COR-L47 (cell line): ENCODE data around the gene TSPEAR.

Source experiments
- DNase-seq: peaks from one replicate; lab custom pipeline; 2025; lab: John Stamatoyannopoulos, UW

Gene TSPEAR

DNA sequence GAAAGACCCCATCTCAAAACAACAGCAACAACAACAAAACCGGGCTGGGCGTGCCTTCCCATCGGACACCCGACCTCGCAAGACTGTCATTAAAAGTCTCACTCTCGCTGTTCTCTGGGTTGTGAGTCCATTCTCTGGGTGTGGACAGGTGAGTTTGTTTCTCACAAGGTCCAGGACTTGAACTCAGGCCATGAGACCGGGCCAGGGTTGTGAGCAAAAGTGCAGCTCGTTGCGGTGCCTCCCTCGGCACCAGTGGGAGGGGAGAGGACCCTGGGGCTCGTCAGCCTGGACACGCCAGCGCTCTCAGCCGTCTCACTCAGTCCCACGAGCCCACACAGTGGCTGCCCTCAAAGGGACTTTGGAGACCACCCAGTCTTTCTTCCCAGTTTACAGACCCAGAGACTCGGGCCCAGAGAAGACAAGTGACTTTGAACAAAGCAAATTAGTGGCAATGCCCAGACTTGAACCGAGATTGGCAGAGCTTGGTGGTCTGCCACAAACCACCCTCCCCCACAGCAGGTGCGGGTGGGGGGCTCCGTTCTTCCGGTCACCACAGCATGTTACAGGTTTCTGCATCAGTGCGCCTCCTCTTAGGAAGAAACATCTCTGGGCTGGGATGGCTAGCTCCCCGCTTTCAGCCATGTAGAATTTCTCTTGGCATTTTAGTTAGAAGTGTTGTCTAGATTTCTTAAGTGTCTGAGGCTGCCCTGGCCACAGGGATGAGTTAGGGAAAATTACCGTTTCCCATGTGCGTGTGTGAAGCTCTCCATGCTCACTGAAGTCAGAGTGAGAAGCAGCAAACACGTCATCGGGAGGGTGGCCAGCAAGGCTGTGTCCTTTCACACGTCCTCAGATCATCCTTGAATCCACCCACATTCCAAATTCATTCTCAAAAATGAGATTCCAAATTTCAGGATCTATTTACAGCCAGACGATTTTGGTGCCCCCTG, 227.8 kb downstream of the TSPEAR start:
- no peak for DNase-seq

DNA sequence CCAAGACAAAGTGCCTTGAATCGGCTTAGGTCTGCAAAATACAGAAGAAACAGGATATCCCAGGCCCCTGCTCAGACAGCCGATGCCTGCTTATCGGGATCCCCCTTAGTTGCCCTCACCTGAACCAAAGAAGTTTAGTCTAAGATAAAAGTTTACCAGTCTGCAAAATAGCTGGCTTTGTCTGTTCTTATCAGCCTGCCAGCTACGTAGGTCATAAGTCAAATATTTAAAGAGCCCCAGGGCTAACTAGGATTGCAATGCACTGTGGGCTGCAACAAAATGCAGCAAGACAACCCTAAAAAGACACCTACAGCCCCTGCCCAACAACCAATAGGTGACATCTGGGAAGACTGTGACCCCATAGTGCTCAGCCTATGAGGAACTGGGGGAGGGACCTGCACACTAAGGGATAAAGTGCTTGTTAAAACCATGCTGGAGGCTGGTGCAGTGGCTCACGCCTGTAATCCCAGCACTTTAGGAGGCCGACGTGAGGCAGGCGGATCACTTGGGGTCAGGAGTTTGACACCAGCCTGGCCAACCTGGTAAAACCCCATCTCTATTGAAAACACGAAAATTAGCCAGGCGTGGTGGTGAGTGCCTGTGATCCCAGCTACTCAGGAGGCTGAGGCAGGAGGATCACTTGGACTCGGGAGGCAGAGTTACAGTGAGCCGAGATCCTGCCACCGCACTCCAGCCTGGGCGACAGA, 228.6 kb downstream of the TSPEAR start:
- no peak for DNase-seq

DNA sequence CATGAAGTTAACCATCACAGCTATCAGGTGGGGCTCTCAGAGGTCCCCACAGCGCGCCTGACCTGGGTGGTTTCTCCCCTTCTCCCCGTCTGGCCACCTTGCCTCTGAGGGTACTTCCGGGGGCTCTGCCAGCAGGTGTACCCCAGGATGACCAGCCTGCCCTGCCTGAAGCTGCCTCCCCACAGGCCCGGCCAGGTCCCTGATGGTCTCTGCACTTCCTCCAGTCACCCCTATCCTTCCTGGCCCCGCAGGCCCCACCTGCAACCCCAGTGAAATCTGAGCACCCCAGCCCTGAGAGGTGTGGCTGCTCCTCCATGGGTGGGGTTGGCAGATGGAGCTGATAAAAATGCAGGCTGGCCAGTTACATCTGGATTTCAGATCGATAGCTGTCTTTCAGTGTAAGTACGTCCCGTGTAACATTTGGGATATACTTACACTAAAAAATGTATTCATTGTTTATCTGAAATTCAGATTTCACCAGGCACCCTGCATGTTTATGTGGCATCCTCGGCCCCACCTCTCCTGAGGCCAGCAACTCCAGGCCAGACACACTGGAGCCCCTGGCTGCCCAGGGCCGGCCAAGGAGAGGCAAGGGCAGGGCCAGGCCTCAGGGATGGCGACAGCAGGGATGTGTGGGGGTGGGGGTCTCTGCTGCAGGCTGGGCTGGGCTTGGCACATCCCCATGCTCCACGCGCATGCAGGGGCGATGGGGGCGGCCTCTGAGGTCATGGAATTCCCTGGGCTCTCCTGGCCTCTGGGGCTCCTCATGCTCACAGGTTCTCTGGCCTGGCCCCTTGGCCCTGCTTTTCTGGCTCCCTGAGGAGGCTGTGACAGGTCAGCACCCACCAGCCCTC, 230.9 kb downstream of the TSPEAR start:
- DNase-seq = no peak

DNA sequence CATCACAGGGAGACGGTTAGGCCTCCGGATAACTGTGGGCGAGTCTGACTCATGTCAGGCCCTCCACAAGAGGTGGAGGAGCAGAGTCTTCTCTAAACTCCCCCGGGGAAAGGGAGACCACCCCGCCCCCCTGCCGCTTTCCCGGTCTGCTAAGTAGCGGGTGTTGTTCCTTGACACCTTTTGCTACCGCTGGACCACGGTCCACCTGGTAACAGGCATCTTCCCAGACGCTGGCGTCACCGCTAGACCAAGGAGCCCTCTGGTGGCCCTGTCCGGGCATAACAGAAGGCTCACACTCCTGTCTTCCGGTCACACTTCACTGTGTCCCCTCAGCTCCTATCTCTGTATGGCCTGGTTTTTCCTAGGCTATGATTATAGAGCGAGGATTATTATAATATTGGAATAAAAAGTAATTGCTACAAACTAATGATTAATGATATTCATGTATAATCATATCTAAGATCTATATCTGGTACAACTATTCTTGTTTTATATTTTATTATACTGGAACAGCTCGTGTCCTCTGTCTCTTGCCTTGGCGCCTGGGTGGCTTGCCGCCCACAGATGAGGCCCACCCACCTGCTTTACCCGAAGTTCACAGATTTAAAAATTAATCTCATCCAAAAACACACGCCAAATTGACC, 231.7 kb downstream of the TSPEAR start:
- DNase-seq = peak; percentile 31

DNA sequence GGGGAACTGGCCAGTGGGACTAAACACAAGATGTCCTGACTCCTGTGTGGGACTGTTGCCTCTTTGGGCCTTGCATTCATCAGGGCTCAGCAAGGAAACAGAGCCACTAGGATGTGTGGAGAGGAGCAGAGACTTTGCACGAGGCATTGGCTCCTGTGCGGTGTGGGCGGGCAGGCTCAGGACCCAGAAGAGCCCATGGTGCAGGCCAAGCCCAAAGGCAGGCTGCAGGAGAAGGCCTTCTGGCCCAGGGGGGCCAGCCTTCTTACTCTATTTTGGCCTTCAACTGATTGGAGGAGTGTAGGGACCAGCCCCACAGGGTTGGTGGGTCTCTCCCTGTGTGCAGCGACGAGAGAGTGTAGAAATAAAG, 232.6 kb downstream of the TSPEAR start:
- DNase-seq = no peak

DNA sequence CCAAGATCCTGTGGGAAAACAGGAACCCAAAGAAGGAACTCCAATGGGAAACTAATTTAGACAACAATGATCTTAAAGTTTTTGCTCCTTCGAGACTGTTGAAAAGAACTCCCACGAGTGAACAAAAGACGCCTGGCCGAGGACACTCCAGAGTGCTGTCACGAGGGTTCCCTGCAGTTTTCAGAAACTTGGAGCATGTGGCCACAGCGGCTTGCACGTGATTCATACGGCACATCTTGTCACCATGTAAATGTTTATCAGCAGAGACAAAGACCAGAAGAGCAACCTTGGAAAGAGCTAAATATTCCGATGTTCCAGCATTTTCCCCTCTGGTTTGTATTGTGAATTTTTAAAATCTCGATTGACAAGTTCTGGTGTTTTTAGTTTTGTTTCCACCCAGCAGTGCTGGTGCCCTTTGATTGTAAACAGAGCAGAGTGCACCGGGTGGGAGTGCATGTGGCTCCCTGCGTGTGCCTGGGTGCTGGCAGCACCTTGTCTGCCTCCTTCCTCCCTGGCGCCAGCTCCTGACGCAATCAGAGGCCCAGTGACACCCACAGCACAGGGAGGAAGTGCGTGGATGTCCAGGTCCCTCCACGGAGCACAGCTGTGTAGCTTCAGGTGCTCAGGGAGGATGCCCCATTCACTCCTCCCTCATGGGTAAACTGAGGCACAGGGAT, 233.1 kb downstream of the TSPEAR start:
- DNase-seq = no peak

DNA sequence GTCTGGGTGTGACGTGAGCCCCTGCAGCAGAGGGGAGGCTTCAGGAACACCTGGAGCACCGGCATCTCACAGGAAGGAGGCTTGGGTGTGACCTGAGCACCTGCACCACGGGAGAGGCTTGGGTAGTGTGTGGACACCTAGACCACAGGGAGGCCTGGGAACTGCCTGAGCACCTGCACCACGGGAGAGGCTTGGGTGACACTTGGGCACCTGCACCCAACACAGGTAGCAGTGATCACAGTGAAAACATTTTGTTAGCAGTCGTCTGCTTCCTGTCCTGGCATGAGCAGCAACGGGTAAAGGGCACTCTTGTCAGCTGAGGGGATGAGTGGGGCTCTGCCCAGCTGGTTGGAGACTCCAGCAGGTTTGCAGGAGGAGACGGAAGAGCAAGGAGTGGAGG, 233.7 kb downstream of the TSPEAR start:
- DNase-seq = no peak

DNA sequence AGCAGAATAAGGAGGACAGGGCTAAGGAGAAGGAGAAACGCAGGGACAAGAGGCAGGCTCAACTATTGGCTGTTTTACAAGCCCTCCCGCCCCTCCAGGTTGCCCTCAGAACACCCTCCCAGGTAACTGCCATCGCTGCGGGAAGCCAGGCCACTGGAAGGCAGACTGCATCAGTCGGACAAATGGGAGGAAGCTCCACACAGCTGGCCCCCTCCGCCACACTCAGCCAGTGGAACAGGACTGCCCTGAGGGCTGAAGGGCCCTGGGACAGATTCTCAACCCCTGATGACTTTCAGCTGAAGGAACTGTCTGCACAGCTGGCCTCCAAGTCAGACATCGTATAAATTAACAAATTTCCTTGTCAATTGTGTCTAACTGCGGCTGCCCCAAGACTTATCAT, 234.2 kb downstream of the TSPEAR start:
- DNase-seq = no peak

DNA sequence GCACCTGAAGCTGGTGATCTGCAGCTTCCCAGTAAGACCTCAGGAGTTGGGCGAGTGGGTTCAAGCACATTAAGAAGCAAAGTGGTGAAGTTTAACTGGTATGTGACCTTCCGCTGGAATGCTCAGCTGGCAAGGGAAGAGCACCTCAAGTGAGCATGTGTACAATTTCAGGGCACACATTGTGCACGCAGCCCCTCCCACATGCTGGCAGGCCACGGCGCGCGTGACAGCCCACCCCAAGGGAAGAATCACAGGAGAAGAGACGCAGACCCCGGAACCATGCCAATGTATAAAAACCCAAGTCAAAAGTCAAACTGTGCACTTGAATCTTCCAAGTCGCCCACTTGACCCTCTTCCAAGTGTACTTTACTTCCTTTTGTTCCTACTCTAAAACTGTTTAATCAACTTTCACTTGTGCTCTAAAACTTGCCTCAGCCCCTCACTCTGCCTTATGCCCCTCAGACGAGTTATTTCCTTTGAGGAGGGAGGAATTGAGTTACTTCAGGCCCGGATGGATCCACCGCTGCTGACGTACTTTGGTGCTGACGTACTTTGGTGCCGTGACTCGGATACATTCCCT, 236.0 kb downstream of the TSPEAR start:
- DNase-seq = no peak

DNA sequence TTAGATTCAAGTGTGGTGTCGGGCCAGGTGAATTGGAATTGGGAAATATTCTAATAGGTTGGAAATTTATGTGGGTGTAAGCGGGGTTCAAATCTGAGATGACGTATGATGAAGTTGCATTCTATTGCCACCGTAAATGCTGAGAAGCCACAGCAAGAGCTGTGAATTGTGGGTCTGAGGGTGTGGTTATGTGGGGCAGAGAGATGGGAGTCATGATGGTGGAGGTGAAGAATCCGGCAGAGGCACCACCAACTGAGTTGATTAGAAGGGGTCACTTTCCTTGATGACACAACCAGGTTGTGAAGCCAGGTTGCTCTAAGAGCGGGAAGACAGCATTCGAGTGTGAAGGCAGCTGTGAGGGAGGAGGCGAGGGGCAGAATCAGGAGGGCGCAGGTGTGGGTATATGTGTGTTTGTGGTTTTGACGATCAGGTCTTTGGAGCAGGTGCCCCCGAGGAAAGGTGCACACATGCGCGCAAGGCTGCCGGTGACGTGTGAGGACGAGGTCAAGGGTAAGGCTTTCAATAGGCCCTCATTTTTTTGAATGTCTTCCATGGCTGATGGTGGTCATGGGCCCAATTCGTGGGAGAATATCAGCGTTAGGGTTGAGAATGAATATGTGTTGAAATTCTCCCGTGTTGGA, 237.3 kb downstream of the TSPEAR start:
- DNase-seq = no peak

DNA sequence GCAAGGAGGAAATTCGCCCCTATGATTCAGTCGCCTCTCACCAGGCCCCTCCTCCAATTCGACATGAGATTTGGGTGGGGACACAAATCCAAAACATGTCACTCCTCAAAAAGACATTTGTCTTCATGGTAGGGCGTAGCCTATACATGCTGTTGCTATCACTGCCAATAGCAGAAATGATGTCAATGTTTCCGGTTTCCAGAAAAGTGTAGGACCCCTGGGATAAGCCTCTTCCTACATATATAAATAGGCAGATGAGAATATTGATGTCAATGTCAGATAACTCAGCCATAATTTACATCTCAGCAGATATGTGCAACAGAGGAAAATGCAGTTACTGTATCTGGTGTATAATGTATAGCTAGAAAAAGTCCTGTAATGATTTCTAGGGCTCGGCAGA, 239.4 kb downstream of the TSPEAR start:
- DNase-seq = no peak

DNA sequence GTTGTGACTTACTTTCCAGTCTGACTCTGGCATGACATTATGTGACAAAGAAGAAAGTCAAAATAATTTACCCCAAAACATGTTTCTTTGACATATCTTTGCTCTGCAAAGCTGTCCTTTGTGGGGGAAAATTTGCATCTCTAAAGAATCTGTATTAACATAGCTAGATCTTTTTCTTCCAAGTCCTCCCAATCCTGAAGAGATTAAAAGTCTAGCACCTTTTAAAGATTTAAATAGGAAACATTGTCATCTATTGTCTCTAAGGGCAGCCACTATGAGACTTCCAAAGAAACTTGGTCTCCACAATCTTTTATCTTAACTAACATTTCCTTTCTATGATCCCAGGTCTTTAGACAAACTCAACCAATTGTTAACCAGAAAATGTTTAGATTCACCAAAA, 240.0 kb downstream of the TSPEAR start:
- DNase-seq = no peak

DNA sequence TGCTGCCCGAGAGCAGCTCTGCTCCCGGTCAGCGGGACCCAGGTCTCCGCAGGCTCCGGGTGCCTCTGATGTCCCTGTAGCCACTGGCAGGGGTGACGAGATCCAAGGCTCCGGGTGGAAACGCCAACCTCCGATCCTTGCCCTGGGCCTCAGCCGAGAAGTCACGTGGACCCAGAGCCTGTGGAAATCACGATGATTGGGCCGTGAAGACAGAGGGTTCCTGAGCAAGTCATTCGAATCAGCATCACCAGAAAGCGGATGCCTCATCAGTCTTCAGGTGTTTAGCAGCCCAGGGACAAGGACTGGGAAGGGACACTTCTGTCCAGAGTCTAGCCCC, 243.5 kb downstream of the TSPEAR start:
- DNase-seq = no peak

DNA sequence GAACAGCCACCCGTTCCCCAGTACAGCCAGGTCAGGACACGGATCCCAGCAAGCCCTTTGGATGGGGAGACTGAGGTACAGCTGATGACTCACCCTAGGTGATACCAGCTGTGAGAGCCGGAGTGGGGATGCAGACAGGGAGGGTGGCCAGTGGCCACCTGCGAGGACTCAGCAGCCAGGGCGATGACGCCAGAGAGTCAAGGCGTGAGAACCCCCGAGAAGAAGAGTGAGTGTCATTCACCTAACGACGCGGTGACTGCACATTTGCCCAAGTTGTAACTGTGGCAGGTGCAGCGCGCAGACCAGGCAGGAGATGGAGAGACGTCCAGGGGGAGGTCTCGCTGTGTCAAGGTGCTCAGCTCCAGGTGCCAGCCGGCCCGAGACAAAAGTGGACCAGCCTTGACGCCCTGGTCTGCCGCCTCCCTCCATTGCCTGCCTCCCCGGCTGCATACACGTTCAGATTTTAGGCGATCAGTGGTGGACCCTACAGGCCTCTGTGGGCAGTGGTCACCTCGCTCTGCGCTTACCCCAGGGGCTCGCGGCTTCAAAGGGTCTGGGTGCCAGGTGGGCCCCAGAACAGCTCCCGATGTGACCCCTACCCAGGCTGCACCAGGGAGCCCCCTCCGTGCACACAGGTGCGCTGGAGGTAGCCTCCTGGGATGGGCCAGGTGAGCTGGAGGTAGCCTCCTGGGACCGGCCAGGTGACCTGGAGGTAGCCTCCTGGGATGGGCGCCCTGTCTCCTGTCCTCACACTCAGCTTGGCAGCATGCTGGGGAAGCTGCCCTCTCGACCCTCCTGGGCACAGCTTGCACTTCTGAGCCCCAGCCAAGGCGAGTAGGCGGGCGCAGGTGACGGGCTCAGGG, 244.1 kb downstream of the TSPEAR start:
- DNase-seq = no peak

DNA sequence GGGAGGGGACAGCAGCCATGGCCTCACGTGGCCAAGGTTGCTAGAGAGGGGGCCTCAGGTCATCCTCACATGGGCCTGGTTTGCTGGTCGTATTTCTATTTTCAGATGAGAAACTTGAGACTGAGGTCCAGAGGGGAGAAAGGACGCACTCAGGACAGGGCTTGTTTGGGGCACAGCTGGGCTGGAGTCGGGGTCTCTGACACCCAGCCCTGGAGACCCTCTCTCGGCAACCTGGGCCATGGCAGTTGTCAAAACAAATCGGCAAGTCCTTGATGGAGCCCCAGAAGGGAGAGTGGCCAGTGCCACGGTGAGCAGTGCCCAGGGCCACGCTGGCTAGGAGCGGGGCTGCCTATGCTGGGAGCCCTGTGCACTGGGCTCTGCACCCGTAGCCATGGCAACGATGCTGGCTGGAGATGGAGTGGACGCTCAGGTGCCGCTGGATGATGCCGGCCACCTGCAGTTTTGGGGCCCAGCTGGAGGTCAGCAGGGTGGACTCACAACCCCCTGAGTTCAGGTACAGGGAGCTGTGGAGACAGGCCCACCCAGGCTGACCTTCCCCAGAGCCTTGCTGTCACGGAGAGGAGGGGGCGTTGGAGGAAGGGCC, 244.9 kb downstream of the TSPEAR start:
- no peak for DNase-seq

DNA sequence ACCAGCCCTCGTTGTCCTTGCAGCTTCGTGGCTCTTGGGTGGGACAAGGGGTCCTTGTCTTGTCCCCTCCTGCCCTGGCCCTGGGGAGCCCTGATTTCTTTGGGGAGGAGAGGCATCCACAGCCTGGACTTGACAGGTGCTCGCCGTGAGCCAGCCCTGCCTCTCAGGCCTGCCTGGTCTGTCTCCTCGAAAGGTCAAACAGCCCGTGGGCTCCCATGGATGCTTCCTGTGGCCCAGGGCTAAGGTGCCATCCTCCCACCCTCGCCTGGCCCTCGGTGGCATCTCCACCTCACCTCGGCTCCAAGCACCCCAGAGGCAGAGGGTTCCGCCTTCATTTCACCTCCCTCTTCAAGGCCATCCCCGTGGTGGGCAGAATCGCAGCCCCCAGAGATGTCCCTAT, 247.0 kb downstream of the TSPEAR start:
- no peak for DNase-seq

DNA sequence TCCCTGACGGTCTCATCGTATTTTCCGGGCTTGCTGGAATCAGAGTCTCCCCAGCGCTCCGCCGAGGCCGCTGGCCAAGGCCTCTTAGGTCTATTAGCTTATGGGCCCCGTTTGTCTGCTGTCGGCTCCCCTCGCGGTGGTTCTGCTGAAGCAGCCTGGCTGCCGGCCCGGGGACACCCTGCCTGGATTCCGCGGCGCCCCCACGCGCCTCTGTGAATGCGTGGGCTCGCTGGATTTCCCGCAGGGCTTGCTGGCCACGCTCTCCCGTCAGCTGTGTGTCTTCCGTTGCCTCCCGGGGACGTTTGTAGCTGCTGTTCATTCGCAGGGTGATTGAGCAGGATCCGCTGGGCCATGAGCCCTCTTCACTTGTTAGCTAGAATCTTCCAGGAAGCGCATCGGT, 247.6 kb downstream of the TSPEAR start:
- no peak for DNase-seq

DNA sequence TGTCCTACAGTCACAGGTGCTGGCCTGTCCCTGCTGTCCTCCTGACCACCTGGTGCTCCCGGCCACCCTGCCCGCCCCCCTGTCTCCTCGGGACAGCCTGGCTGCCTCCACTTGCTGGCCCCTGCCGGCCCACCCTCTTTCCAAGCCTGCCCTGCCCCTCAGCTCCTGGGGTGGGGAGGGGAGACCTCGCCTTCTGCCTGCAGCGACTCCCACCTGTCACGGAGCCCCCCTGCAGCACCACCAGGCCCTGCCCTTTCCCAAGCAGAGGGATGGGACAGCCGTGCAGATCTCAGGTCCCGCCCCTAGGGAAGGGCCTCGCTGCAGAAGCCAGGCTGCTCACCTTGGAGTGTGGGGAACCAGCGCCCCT, 248.6 kb downstream of the TSPEAR start:
- no peak for DNase-seq

DNA sequence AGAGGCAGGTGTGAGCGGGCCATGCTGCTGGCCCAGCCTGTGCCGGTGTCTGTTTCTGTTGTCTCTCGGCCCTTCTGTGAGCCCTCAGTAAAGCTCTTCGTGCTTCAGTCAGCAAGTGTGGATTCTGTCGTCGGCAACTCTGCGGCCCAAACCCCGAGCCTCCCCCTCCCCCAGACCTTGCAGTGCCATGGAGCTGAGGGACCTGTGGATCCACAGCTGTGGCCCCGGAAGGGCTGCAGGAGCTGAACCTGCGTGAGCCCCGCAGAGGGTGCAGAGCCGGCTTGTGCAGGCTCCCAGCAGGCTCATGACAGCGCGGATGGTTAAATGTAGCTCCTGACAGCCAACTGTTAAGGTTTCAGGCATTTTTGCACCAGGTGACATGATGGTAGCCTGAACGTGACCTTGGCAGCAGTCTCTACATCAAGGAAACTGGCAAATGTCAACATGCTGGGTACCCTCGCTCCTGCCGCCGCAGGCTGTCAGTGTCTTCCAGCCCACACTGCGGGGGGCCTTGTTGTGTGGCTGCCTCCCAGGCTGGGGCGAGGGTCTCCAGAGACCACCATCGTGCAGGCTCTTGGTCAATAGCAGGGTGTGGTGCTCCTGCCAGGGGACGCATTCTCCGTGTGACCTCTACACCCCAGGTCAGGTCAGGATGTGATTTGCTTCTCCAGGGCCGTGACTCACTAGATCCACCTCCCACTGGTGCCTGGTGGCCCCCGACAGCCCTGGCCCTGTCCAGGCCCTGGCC, 249.1 kb downstream of the TSPEAR start:
- DNase-seq = no peak
